ENCODE measurements around the gene G0S2. TPM values are rescaled to one million over a fixed set of nuclear protein-coding genes. Genes with fewer than 3 reads are reported as not detected.

The G0S2 gene
- total RNA-seq, 1 donor from 2014 or later = 5.9 TPM

DNA sequence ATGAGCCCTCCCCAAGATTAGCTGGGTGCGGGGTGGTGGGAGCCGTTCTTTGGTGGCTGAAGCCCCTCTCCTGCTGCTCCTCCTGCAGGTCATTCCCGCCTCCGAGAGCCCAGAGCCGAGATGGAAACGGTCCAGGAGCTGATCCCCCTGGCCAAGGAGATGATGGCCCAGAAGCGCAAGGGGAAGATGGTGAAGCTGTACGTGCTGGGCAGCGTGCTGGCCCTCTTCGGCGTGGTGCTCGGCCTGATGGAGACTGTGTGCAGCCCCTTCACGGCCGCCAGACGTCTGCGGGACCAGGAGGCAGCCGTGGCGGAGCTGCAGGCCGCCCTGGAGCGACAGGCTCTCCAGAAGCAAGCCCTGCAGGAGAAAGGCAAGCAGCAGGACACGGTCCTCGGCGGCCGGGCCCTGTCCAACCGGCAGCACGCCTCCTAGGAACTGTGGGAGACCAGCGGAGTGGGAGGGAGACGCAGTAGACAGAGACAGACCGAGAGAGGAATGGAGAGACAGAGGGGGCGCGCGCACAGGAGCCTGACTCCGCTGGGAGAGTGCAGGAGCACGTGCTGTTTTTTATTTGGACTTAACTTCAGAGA is 448 bp downstream of the G0S2 start:
- Mint-ChIP-seq H3K27ac (ENCODE audit: unreplicated experiment) (no peak overlapping the region), H3K4me1 (ENCODE audit: low read depth, unreplicated experiment) (peaks cover 25% of the 10 kb centered on the region), H3K36me3 (ENCODE audit: low read depth, unreplicated experiment) (no peaks in the 10 kb centered on the region), H3K9me3 (ENCODE audit: unreplicated experiment) (peaks cover 1% of the 10 kb centered on the region), H3K4me3 (ENCODE audit: unreplicated experiment) (peak overlapping the region; percentile 86), H3K27me3 (ENCODE audit: low read depth, unreplicated experiment) (peaks cover 51% of the 10 kb centered on the region)
- FAIRE-seq = no peak
- Histone ChIP-seq H4K20me1 (ENCODE audit: insufficient read depth, low read length) (no peaks in the 10 kb centered on the region), H3K79me2 (ENCODE audit: insufficient read depth, low read length) (no peaks in the 10 kb centered on the region), H3K4me1 (ENCODE audit: insufficient read depth, low read length) (peaks cover 13% of the 10 kb centered on the region), H3K9me3 (ENCODE audit: insufficient read depth, low read depth, low read length) (no peaks in the 10 kb centered on the region), H3K27ac (ENCODE audit: low read depth, low read length) (no peak overlapping the region), H3K4me3 (ENCODE audit: insufficient read depth, low read depth, low read length) (peak overlapping the region; percentile 68), H2AFZ (ENCODE audit: low read depth, low read length) (peak overlapping the region; percentile 90), H3K9ac (ENCODE audit: low read length) (peak overlapping the region; percentile 57), H3K36me3 (ENCODE audit: insufficient read depth, low read length) (no peaks in the 10 kb centered on the region), H3K27me3 (ENCODE audit: insufficient read depth, low read length) (peaks cover 54% of the 10 kb centered on the region), H3K4me2 (ENCODE audit: low read length) (peak overlapping the region; percentile 98)
- TF ChIP-seq CTCF (IDR thresholded peaks at IDR 0.05; ENCODE audit: insufficient read depth, low read depth, low read length) = no peak
- TF ChIP-seq EZH2 (IDR thresholded peaks at IDR 0.05; ENCODE audit: insufficient read depth, low read length) = peak; percentile 35
- DNase-seq (ENCODE audit: low read depth) = peak; percentile 27

DNA sequence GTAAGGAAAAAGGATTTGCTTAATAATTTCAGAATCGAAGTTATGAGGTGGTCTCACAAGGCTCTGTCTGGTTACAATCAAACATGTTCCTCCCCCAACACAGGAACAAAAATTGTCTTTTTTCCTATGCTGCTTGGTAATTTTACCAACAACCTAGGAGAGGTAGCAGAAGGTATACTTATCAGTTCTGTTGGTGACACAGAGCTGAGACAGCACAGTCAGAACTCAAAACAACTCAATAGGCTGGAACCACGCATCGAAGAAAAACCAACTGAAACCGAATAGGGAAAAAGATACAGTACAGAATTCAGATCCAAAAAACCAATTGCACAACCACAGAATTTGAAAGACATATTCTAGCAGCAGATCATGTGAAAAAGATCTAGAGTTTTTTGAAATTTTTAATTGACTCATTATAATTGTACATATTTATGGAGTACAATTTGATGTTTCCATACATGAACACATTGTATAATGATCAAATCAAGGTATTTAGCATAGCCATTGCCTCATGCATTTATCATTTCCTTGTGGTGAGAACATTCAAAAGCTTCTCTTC is 3.8 kb downstream of the G0S2 start:
- H3K27me3 Mint-ChIP-seq (ENCODE audit: low read depth, unreplicated experiment) = peaks cover 50% of the 10 kb centered on the region
- Histone ChIP-seq H3K79me2 (ENCODE audit: insufficient read depth, low read length) (no peaks in the 10 kb centered on the region), H3K4me3 (ENCODE audit: insufficient read depth, low read depth, low read length) (no peak overlapping the region), H3K9me3 (ENCODE audit: insufficient read depth, low read depth, low read length) (no peaks in the 10 kb centered on the region), H3K27ac (ENCODE audit: low read depth, low read length) (no peak overlapping the region), H3K4me2 (ENCODE audit: low read length) (no peak overlapping the region), H4K20me1 (ENCODE audit: insufficient read depth, low read length) (no peaks in the 10 kb centered on the region), H3K9ac (ENCODE audit: low read length) (no peak overlapping the region), H2AFZ (ENCODE audit: low read depth, low read length) (no peak overlapping the region), H3K27me3 (ENCODE audit: insufficient read depth, low read length) (peaks cover 48% of the 10 kb centered on the region), H3K4me1 (ENCODE audit: insufficient read depth, low read length) (peaks cover 8% of the 10 kb centered on the region), H3K36me3 (ENCODE audit: insufficient read depth, low read length) (no peaks in the 10 kb centered on the region)
- H3K4me3 Mint-ChIP-seq (ENCODE audit: unreplicated experiment) = no peak overlapping the region
- no peaks in the 10 kb centered on the region for H3K36me3 Mint-ChIP-seq (ENCODE audit: low read depth, unreplicated experiment)
- no peak for FAIRE-seq
- H3K4me1 Mint-ChIP-seq (ENCODE audit: low read depth, unreplicated experiment) = peaks cover 11% of the 10 kb centered on the region
- no peak for TF ChIP-seq CTCF (IDR thresholded peaks at IDR 0.05; ENCODE audit: insufficient read depth, low read depth, low read length)
- TF ChIP-seq EZH2 (IDR thresholded peaks at IDR 0.05; ENCODE audit: insufficient read depth, low read length) = no peak
- no peaks in the 10 kb centered on the region for H3K9me3 Mint-ChIP-seq (ENCODE audit: unreplicated experiment)
- DNase-seq (ENCODE audit: low read depth) = no peak
- H3K27ac Mint-ChIP-seq (ENCODE audit: unreplicated experiment) = no peak overlapping the region

GRCh38 chr1:209685821-209686220 is 10.6 kb downstream of the G0S2 start:
- Histone ChIP-seq H2AFZ (ENCODE audit: low read depth, low read length) (no peak overlapping the region), H3K4me2 (ENCODE audit: low read length) (no peak overlapping the region), H3K79me2 (ENCODE audit: insufficient read depth, low read length) (no peaks in the 10 kb centered on the region), H3K27ac (ENCODE audit: low read depth, low read length) (no peak overlapping the region), H3K9ac (ENCODE audit: low read length) (no peak overlapping the region), H3K27me3 (ENCODE audit: insufficient read depth, low read length) (peaks cover 18% of the 10 kb centered on the region), H3K4me1 (ENCODE audit: insufficient read depth, low read length) (peaks cover 4% of the 10 kb centered on the region), H3K9me3 (ENCODE audit: insufficient read depth, low read depth, low read length) (no peaks in the 10 kb centered on the region), H4K20me1 (ENCODE audit: insufficient read depth, low read length) (no peaks in the 10 kb centered on the region), H3K36me3 (ENCODE audit: insufficient read depth, low read length) (no peaks in the 10 kb centered on the region), H3K4me3 (ENCODE audit: insufficient read depth, low read depth, low read length) (no peak overlapping the region)
- Mint-ChIP-seq H3K9me3 (ENCODE audit: unreplicated experiment) (no peaks in the 10 kb centered on the region), H3K4me3 (ENCODE audit: unreplicated experiment) (no peak overlapping the region), H3K36me3 (ENCODE audit: low read depth, unreplicated experiment) (no peaks in the 10 kb centered on the region), H3K4me1 (ENCODE audit: low read depth, unreplicated experiment) (peaks cover 20% of the 10 kb centered on the region), H3K27ac (ENCODE audit: unreplicated experiment) (no peak overlapping the region), H3K27me3 (ENCODE audit: low read depth, unreplicated experiment) (peaks cover 16% of the 10 kb centered on the region)
- no peak for FAIRE-seq
- DNase-seq (ENCODE audit: low read depth) = no peak
- TF ChIP-seq CTCF (IDR thresholded peaks at IDR 0.05; ENCODE audit: insufficient read depth, low read depth, low read length) (no peak), EZH2 (IDR thresholded peaks at IDR 0.05; ENCODE audit: insufficient read depth, low read length) (no peak)
